ENCODE results near the gene RUFY4. TPM values are rescaled to one million over a fixed set of nuclear protein-coding genes. Genes with fewer than 3 reads are reported as not detected.

Gene RUFY4
- total and polyA plus RNA-seq, 2 of the 13 experiments (the other 11 are each of a cell fraction or from before 2014, with no cell fraction given) = not detected

DNA sequence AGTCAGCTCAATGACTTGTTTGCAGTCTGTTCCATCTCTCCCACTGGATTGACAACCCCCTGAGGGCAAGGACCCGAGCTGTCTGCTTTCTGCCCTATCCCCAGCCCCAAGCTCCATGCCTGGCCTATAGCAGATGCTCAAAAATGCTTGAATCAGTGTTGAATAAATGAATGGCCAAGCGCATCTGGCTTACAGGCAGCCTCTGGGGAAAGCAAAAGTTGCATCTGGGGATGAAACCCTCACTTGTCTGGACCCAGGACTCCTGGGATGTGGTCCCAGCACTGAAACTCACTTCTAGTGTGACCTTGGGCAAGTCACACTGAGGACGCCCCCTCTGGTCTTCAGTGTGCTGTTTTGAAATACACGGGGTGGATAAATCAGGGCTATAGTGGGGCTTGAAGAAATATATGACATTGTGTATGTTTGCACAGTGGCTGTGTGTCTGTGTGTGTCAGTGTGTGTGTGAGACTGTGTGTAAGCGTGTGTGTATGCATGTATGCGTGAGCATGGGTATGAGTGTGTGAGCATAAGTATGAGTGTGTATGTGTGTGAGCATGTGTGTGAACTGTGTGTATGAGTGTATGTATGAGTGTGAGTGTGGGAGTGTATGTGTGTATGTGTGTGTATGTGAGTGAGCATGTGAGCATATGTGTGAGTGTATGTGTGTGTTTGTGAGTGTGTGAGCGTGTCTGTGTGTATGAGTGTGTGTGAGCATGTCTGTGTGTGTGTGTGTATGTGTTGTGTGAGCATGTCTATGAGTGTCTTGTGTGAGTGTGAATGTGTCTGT, 38.5 kb upstream of the RUFY4 start (continued):
- TF ChIP-seq, protein P1, sequence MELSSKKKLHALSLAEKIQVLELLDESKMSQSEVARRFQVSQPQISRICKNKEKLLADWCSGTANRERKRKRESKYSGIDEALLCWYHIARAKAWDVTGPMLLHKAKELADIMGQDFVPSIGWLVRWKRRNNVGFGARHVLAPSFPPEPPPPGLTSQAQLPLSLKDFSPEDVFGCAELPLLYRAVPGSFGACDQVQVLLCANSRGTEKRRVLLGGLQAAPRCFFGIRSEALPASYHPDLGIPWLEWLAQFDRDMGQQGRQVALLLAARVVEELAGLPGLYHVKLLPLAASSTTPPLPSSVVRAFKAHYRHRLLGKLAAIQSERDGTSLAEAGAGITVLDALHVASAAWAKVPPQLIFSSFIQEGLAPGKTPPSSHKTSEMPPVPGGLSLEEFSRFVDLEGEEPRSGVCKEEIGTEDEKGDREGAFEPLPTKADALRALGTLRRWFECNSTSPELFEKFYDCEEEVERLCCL (CRISPR knock-in tag; IDR thresholded peaks at IDR 0.05; ENCODE audit: borderline replicate concordance) = no peak
- TF ChIP-seq ARID2 (CRISPR knock-in tag; IDR thresholded peaks at IDR 0.05; ENCODE audit: borderline replicate concordance) = no peak

DNA sequence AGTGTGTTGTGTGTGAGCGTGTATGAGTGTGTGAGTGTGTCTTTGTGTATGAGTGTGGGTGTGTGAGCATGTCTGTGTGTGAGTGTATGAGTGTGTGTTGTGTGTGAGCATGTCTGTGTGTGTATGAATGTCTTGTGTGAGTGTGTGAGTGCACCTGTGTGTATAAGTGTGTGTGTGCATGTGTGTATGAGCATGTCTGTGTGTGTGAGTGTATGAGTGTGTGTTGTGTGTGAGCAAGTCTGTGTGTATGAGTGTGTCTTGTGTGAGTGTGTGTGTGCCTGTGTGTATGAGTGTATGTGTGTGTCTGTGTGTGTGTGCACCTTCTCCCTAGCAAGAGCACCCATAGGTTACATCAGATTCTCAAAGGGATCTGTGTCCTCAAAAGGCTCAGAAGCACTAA, 37.8 kb upstream of the RUFY4 start:
- no peaks in the 10 kb centered on the region for H4K20me1 ChIP-seq (ENCODE audit: insufficient read depth, low read length)
- in situ Hi-C loops (cut with HindIII; ENCODE audit: extremely low pct_ligation_motif_present, low pct_unique_long_range_greater_than_20kb) (loop anchor here (5.0 kb wide), 1 partner anchor 244 kb away; no protein-coding TSS in a partner anchor), intact Hi-C loops (cut with micrococcal nuclease; ENCODE audit: unreplicated experiment) (no loop called here)
- no peak overlapping the region for H3K9ac ChIP-seq (ENCODE audit: insufficient read depth, low read depth, low read length)
- DNase-seq (ENCODE audit: low spot score) = no peak
- H3K4me2 ChIP-seq (ENCODE audit: low read depth, low read length) = no peak overlapping the region
- FAIRE-seq = peak; percentile 75
- no peaks in the 10 kb centered on the region for H3K36me3 ChIP-seq (replicated peaks in 1 of 2; ENCODE audit: control insufficient read depth in 1 of 2, insufficient read depth in 2 of 2, low read length in 2 of 2)
- no TSS peak for BruUV-seq (replicated peaks)
- H3K79me2 ChIP-seq (ENCODE audit: insufficient read depth, low read length) = no peaks in the 10 kb centered on the region
- no peak overlapping the region for H2AFZ ChIP-seq (ENCODE audit: low read length)
- ChIA-PET POLR2A (no interaction called here), CTCF (ENCODE audit: low intra/inter-chr PET ratio, low total read pairs) (interaction anchor here (0.8 kb wide), 1 partner anchor 241 kb away, joined by 3 read pairs; no protein-coding TSS in a partner anchor)
- no peak overlapping the region for H3K4me3 ChIP-seq (replicated peaks in 1 of 3; ENCODE audit: insufficient read depth in 1 of 3, low read depth in 2 of 3, low read length in 3 of 3)
- peaks cover 8% of the 10 kb centered on the region for H3K4me1 ChIP-seq (ENCODE audit: insufficient read depth, low read length)
- H3K27me3 ChIP-seq (ENCODE audit: control insufficient read depth in 1 of 2, insufficient read depth in 2 of 2, low read length in 2 of 2) = peaks cover 13 to 84% of the 10 kb centered on the region in 2 experiments
- no peak for ATAC-seq
- H3K9me3 ChIP-seq (ENCODE audit: low read length) = no peaks in the 10 kb centered on the region
- WGBS (ENCODE audit: low lambda C conversion rate) = 4% methylated on average over 1 of the region's 1 CpG
- no peak overlapping the region for H3K27ac ChIP-seq (ENCODE audit: extremely low read length, insufficient read depth, low read length)
- TF ChIP-seq, protein P2, sequence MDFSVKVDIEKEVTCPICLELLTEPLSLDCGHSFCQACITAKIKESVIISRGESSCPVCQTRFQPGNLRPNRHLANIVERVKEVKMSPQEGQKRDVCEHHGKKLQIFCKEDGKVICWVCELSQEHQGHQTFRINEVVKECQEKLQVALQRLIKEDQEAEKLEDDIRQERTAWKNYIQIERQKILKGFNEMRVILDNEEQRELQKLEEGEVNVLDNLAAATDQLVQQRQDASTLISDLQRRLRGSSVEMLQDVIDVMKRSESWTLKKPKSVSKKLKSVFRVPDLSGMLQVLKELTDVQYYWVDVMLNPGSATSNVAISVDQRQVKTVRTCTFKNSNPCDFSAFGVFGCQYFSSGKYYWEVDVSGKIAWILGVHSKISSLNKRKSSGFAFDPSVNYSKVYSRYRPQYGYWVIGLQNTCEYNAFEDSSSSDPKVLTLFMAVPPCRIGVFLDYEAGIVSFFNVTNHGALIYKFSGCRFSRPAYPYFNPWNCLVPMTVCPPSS (IDR thresholded peaks at IDR 0.05) = peak; percentile 47; the same call in 1 of the 2 replicates
- no peak for TF ChIP-seq KDM5B (CRISPR knock-in tag; IDR thresholded peaks at IDR 0.05; ENCODE audit: borderline replicate concordance)
- TF ChIP-seq LCORL (IDR thresholded peaks at IDR 0.05) = 0 out of 2 replicates have a peak, but pooled peaks have one; percentile 35
- TF ChIP-seq LCORL (CRISPR knock-in tag; IDR thresholded peaks at IDR 0.05) = no peak
- TF ChIP-seq HNRNPH1 (optimal IDR thresholded peaks at IDR 0.05; ENCODE audit: low read depth, low read length) = no peak
- 0 out of 2 replicates have a peak, but pooled peaks have one; percentile 35 for TF ChIP-seq NBN (conservative IDR thresholded peaks at IDR 0.05)
- TF ChIP-seq, protein P3, sequence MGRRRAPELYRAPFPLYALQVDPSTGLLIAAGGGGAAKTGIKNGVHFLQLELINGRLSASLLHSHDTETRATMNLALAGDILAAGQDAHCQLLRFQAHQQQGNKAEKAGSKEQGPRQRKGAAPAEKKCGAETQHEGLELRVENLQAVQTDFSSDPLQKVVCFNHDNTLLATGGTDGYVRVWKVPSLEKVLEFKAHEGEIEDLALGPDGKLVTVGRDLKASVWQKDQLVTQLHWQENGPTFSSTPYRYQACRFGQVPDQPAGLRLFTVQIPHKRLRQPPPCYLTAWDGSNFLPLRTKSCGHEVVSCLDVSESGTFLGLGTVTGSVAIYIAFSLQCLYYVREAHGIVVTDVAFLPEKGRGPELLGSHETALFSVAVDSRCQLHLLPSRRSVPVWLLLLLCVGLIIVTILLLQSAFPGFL (CRISPR knock-in tag; IDR thresholded peaks at IDR 0.05) = no peak
- TF ChIP-seq ZNF746 (CRISPR knock-in tag; IDR thresholded peaks at IDR 0.05) = no peak
- no peak for TF ChIP-seq SALL2 (CRISPR knock-in tag; IDR thresholded peaks at IDR 0.05)
- TF ChIP-seq SP1 (IDR thresholded peaks at IDR 0.05) = 0 out of 2 replicates have a peak, but pooled peaks have one; percentile 5
- TF ChIP-seq SP1 (CRISPR knock-in tag; IDR thresholded peaks at IDR 0.05) = no peak
- TF ChIP-seq ZMYM2 (CRISPR knock-in tag; IDR thresholded peaks at IDR 0.05) = no peak
- no peak for TF ChIP-seq GZF1 (CRISPR knock-in tag; IDR thresholded peaks at IDR 0.05)
- TF ChIP-seq FOXP1 (IDR thresholded peaks at IDR 0.05) = no peak
- TF ChIP-seq FOXP1 (CRISPR knock-in tag; IDR thresholded peaks at IDR 0.05) = no peak
- TF ChIP-seq JUNB (CRISPR knock-in tag; IDR thresholded peaks at IDR 0.05; ENCODE audit: borderline replicate concordance) = no peak
- 0 out of 2 replicates have a peak, but pooled peaks have one; percentile 2 for TF ChIP-seq FOXK2 (IDR thresholded peaks at IDR 0.05)
- no peak for TF ChIP-seq SRF (IDR thresholded peaks at IDR 0.05; ENCODE audit: low read depth, low read length)
